Measurements from ENCODE around the gene RIN3.

RIN3 gene

DNA sequence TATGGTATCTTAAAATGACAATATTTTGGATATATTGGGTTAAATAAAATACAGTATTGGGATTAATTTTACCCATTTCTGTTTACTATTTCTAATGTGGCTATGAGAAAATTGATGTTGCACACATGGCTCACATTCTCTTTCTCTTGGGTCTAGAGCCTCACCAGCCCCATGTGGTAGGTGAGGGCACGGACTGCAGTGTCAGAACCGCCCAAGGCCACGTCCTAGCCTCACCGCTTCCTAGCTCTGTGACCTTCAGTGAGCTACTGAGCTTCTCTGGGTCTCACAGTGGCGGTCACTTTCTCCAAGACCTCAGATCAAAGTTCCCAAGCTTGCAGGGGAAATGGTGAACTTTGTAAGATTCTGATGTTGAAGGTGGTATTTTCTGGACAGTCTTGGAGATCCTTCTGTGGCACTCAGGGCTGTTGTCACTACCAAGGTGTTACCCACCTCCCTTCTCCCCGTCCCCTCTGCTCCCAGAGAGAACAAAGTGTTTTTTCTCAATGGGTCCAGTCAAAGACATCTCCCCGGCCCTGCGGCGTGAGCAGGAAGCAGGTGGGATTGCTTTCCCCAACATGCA lies 87.6 kb downstream of the RIN3 start:
- H3K9ac ChIP-seq (ENCODE audit: low read length) = no peak overlapping the region
- H3K27ac ChIP-seq (ENCODE audit: low read depth, low read length) = no peak overlapping the region
- H2AK5ac ChIP-seq (ENCODE audit: low read length) = no peak overlapping the region
- no peaks in the 10 kb centered on the region for H3K36me3 ChIP-seq (ENCODE audit: control insufficient read depth, insufficient read depth, low read length)
- no peak overlapping the region for H3K4me3 ChIP-seq (ENCODE audit: low read length)
- H4K5ac ChIP-seq (ENCODE audit: low read length) = no peak overlapping the region
- no peaks in the 10 kb centered on the region for H3K27me3 ChIP-seq (ENCODE audit: insufficient read depth, low read length, poor library complexity)
- no peak overlapping the region for H4K8ac ChIP-seq (ENCODE audit: low read depth, low read length)
- no peaks in the 10 kb centered on the region for H3K4me1 ChIP-seq (ENCODE audit: control insufficient read depth, low read depth, low read length)
- no peak overlapping the region for H2BK15ac ChIP-seq (replicated peaks; ENCODE audit: low read depth)
- no peak overlapping the region for H3K56ac ChIP-seq (ENCODE audit: low read length)
- H3K4ac ChIP-seq (ENCODE audit: low read depth, low read length) = no peak overlapping the region
- no peak overlapping the region for H3K4me2 ChIP-seq (ENCODE audit: low read length)
- H2BK120ac ChIP-seq (ENCODE audit: low read depth, low read length) = no peak overlapping the region
- H3K18ac ChIP-seq (ENCODE audit: low read length) = no peak overlapping the region
- DNase-seq = no peak
- WGBS (ENCODE audit: extremely low coverage, insufficient coverage, low lambda C conversion rate) = no CpG with 5 or more reads among the region's 9 CpGs
- H2BK5ac ChIP-seq (ENCODE audit: low read length) = no peak overlapping the region
- no peaks in the 10 kb centered on the region for H3K79me2 ChIP-seq (ENCODE audit: control insufficient read depth, insufficient read depth, low read length)
- no peaks in the 10 kb centered on the region for H3K79me1 ChIP-seq (ENCODE audit: low read length)
- no peak overlapping the region for H3K23ac ChIP-seq (ENCODE audit: low read length)

DNA sequence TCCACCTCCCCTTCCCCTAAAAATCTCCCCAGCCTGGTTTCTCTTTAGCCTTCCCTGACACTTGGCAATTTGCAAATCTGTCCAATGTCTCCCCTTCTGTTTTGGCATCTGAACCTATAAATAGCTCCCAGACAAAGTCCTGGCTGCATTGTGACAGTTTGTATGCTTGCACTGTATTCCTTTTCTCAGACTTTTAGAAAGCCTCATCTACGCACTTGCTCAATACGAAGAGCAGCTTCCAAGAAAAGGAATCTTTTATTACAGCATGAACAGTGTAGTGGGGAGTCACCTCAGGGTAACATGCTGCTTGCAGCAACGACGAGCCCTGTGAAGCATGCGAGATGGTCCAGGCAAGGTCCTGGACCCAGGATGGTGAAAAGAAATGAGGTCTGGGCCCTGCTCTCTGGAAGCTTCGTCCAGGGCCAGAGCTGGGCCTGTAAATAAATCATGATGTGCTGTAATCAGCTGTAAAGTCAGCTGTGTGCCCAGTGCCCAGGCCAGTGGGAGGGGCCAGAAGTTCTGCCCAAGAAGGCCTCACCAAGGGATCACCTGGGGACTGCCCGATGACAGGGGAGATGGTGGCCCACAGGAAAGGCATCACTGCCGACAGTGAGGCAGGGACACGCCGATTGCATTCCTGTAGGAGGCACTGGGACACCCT lies 88.3 kb downstream of the RIN3 start:
- WGBS (ENCODE audit: extremely low coverage, insufficient coverage, low lambda C conversion rate) = no CpG with 5 or more reads among the region's 10 CpGs
- no peaks in the 10 kb centered on the region for H3K4me1 ChIP-seq (ENCODE audit: control insufficient read depth, low read depth, low read length)
- no peak for DNase-seq
- H3K79me2 ChIP-seq (ENCODE audit: control insufficient read depth, insufficient read depth, low read length) = no peaks in the 10 kb centered on the region
- no peak overlapping the region for H2BK5ac ChIP-seq (ENCODE audit: low read length)
- H2BK15ac ChIP-seq (replicated peaks; ENCODE audit: low read depth) = no peak overlapping the region
- H3K4me2 ChIP-seq (ENCODE audit: low read length) = no peak overlapping the region
- no peak overlapping the region for H3K27ac ChIP-seq (ENCODE audit: low read depth, low read length)
- H3K23ac ChIP-seq (ENCODE audit: low read length) = no peak overlapping the region
- no peaks in the 10 kb centered on the region for H3K79me1 ChIP-seq (ENCODE audit: low read length)
- H2AK5ac ChIP-seq (ENCODE audit: low read length) = no peak overlapping the region
- no peak overlapping the region for H3K56ac ChIP-seq (ENCODE audit: low read length)
- no peaks in the 10 kb centered on the region for H3K27me3 ChIP-seq (ENCODE audit: insufficient read depth, low read length, poor library complexity)
- no peak overlapping the region for H3K4me3 ChIP-seq (ENCODE audit: low read length)
- no peak overlapping the region for H4K8ac ChIP-seq (ENCODE audit: low read depth, low read length)
- no peaks in the 10 kb centered on the region for H3K36me3 ChIP-seq (ENCODE audit: control insufficient read depth, insufficient read depth, low read length)
- no peak overlapping the region for H3K18ac ChIP-seq (ENCODE audit: low read length)
- no peak overlapping the region for H3K4ac ChIP-seq (ENCODE audit: low read depth, low read length)
- H4K5ac ChIP-seq (ENCODE audit: low read length) = no peak overlapping the region
- H2BK120ac ChIP-seq (ENCODE audit: low read depth, low read length) = no peak overlapping the region
- no peak overlapping the region for H3K9ac ChIP-seq (ENCODE audit: low read length)

GRCh38 chr14:92603309-92604242 lies 90.0 kb downstream of the RIN3 start:
- WGBS (ENCODE audit: extremely low coverage, insufficient coverage, low lambda C conversion rate) = no CpG with 5 or more reads among the region's 14 CpGs
- DNase-seq = peak; percentile 22
- Histone ChIP-seq H2AK5ac (ENCODE audit: low read length) (no peak overlapping the region), H3K79me2 (ENCODE audit: control insufficient read depth, insufficient read depth, low read length) (no peaks in the 10 kb centered on the region), H2BK120ac (ENCODE audit: low read depth, low read length) (no peak overlapping the region), H3K4me1 (ENCODE audit: control insufficient read depth, low read depth, low read length) (no peaks in the 10 kb centered on the region), H3K56ac (ENCODE audit: low read length) (no peak overlapping the region), H3K36me3 (ENCODE audit: control insufficient read depth, insufficient read depth, low read length) (no peaks in the 10 kb centered on the region), H3K79me1 (ENCODE audit: low read length) (no peaks in the 10 kb centered on the region), H3K4me3 (ENCODE audit: low read length) (no peak overlapping the region), H3K4me2 (ENCODE audit: low read length) (no peak overlapping the region), H3K9ac (ENCODE audit: low read length) (no peak overlapping the region), H3K27me3 (ENCODE audit: insufficient read depth, low read length, poor library complexity) (no peaks in the 10 kb centered on the region), H2BK5ac (ENCODE audit: low read length) (no peak overlapping the region), H3K18ac (ENCODE audit: low read length) (no peak overlapping the region), H3K27ac (ENCODE audit: low read depth, low read length) (no peak overlapping the region), H2BK15ac (replicated peaks; ENCODE audit: low read depth) (no peak overlapping the region), H3K23ac (ENCODE audit: low read length) (no peak overlapping the region), H3K4ac (ENCODE audit: low read depth, low read length) (no peak overlapping the region), H4K8ac (ENCODE audit: low read depth, low read length) (no peak overlapping the region), H4K5ac (ENCODE audit: low read length) (no peak overlapping the region)

DNA sequence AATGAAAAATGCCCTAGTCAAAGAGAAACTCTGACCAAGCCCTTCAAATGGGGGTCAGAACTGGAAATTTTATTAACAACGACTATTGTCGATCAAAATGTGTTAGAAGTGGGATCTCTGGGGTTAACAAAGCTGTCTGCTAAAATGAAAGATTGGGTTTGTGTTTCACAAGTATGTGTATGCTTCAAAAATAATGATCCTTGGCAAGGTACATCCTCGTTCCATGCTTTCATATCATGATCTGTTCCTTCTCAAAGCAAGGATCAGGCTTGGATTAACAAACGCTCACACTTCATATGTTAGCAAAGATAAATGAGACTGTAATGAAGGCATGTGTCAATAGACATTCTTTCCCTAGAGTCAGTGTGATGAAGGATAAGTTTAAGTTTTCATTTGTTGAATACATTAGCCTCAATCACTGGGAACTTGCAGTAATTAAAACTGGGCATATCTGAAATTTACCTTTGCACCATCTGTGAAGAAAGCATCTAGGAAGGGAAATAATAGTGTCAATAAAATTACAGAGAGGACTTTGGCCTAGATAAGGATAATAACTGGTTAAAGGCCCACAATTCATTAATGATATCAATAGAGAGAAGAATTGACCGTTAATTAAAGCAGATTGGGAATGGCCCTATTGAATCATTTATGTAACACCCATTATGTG lies 91.8 kb downstream of the RIN3 start:
- no peaks in the 10 kb centered on the region for H3K27me3 ChIP-seq (ENCODE audit: insufficient read depth, low read length, poor library complexity)
- DNase-seq = no peak
- H3K18ac ChIP-seq (ENCODE audit: low read length) = no peak overlapping the region
- no peaks in the 10 kb centered on the region for H3K79me2 ChIP-seq (ENCODE audit: control insufficient read depth, insufficient read depth, low read length)
- no peak overlapping the region for H4K5ac ChIP-seq (ENCODE audit: low read length)
- WGBS (ENCODE audit: extremely low coverage, insufficient coverage, low lambda C conversion rate) = no CpG with 5 or more reads among the region's 5 CpGs
- H3K4me3 ChIP-seq (ENCODE audit: low read length) = no peak overlapping the region
- H2BK15ac ChIP-seq (replicated peaks; ENCODE audit: low read depth) = no peak overlapping the region
- H2AK5ac ChIP-seq (ENCODE audit: low read length) = no peak overlapping the region
- H3K4me1 ChIP-seq (ENCODE audit: control insufficient read depth, low read depth, low read length) = no peaks in the 10 kb centered on the region
- no peak overlapping the region for H3K23ac ChIP-seq (ENCODE audit: low read length)
- no peak overlapping the region for H3K9ac ChIP-seq (ENCODE audit: low read length)
- no peak overlapping the region for H2BK120ac ChIP-seq (ENCODE audit: low read depth, low read length)
- no peak overlapping the region for H3K4ac ChIP-seq (ENCODE audit: low read depth, low read length)
- H3K56ac ChIP-seq (ENCODE audit: low read length) = no peak overlapping the region
- H2BK5ac ChIP-seq (ENCODE audit: low read length) = no peak overlapping the region
- H3K79me1 ChIP-seq (ENCODE audit: low read length) = no peaks in the 10 kb centered on the region
- no peak overlapping the region for H3K4me2 ChIP-seq (ENCODE audit: low read length)
- no peak overlapping the region for H4K8ac ChIP-seq (ENCODE audit: low read depth, low read length)
- no peak overlapping the region for H3K27ac ChIP-seq (ENCODE audit: low read depth, low read length)
- H3K36me3 ChIP-seq (ENCODE audit: control insufficient read depth, insufficient read depth, low read length) = no peaks in the 10 kb centered on the region

GRCh38 chr14:92607251-92607650 lies 93.7 kb downstream of the RIN3 start:
- H4K8ac ChIP-seq (ENCODE audit: low read depth, low read length) = no peak overlapping the region
- H2BK15ac ChIP-seq (replicated peaks; ENCODE audit: low read depth) = no peak overlapping the region
- no peak for DNase-seq

More at GRCh38 chr14:92607251-92607650, 93.7 kb downstream of the RIN3 start:
- no peak overlapping the region for H3K4ac ChIP-seq (ENCODE audit: low read depth, low read length)
- no CpG with 5 or more reads among the region's 3 CpGs for WGBS (ENCODE audit: extremely low coverage, insufficient coverage, low lambda C conversion rate)
- H2AK5ac ChIP-seq (ENCODE audit: low read length) = no peak overlapping the region
- H3K4me3 ChIP-seq (ENCODE audit: low read length) = no peak overlapping the region
- no peak overlapping the region for H3K56ac ChIP-seq (ENCODE audit: low read length)
- H3K79me2 ChIP-seq (ENCODE audit: control insufficient read depth, insufficient read depth, low read length) = no peaks in the 10 kb centered on the region
- H3K27ac ChIP-seq (ENCODE audit: low read depth, low read length) = no peak overlapping the region
- H3K4me2 ChIP-seq (ENCODE audit: low read length) = no peak overlapping the region
- no peaks in the 10 kb centered on the region for H3K36me3 ChIP-seq (ENCODE audit: control insufficient read depth, insufficient read depth, low read length)
- H3K4me1 ChIP-seq (ENCODE audit: control insufficient read depth, low read depth, low read length) = no peaks in the 10 kb centered on the region
- no peak overlapping the region for H3K9ac ChIP-seq (ENCODE audit: low read length)
- no peak overlapping the region for H4K5ac ChIP-seq (ENCODE audit: low read length)
- H3K18ac ChIP-seq (ENCODE audit: low read length) = no peak overlapping the region
- no peaks in the 10 kb centered on the region for H3K27me3 ChIP-seq (ENCODE audit: insufficient read depth, low read length, poor library complexity)
- H3K79me1 ChIP-seq (ENCODE audit: low read length) = no peaks in the 10 kb centered on the region
- H2BK120ac ChIP-seq (ENCODE audit: low read depth, low read length) = no peak overlapping the region
- no peak overlapping the region for H3K23ac ChIP-seq (ENCODE audit: low read length)
- no peak overlapping the region for H2BK5ac ChIP-seq (ENCODE audit: low read length)

Data from mesendoderm (in vitro differentiated cells).